IMR-90 (cell line): Measurements from ENCODE around the gene E2F4. TPM values are rescaled to one million over a fixed set of nuclear protein-coding genes. Genes with fewer than 3 reads are reported as not detected.

Source experiments
- ATAC-seq: fragments of 200-7000 bp; cut with Tn5 transposase; 2 replicates; pipeline ENCODE4 v1.9.1; 2020; ENCODE audit warnings: low read depth, mild to moderate bottlenecking, moderate library complexity
- BruUV-seq: library from RNA; stranded (reverse); fragments of 400-500 nt; replicated peaks from 2 replicates; lab custom pipeline; 2021; lab: Mats Ljungman, UMichigan
- CTCF ChIA-PET: fragments of 300-600 bp; formaldehyde crosslinking; extraction: SDS; loops from one replicate; lab custom pipeline; 2021; ENCODE audit warnings: antibody characterized with exemption; lab: Yijun Ruan, JAX
- POLR2A ChIA-PET: fragments of 300-600 bp; sonication (Branson Sonifier 250); formaldehyde crosslinking; loops from one replicate; lab custom pipeline; 2022; ENCODE audit warnings: antibody characterized with exemption; ENCODE audit not compliant: unreplicated experiment; lab: Charles Lee
- DNase-seq: peaks from one replicate; pipeline ENCODE4 v3.0.0; 2013
- H2AFZ ChIP-seq: replicated peaks from 2 replicates; pipeline ENCODE3; 2013; ENCODE audit warnings: low read length, mild to moderate bottlenecking; ENCODE audit not compliant: poor library complexity
- H2AK5ac ChIP-seq: 2 replicates; pipeline ENCODE4 v1.6.1; 2013; ENCODE audit warnings: low read depth, low read length, inconsistent platforms
- H2AK9ac ChIP-seq: replicated peaks from 2 replicates; pipeline ENCODE3; 2013; ENCODE audit warnings: mild to moderate bottlenecking, low read depth, low read length, moderate library complexity; ENCODE audit not compliant: poor library complexity
- H2BK120ac ChIP-seq: 2 replicates; pipeline ENCODE4 v1.6.1; 2013; ENCODE audit warnings: low read depth, low read length, inconsistent platforms
- H2BK15ac ChIP-seq: 3 replicates; pipeline ENCODE4 v1.6.1; 2013; ENCODE audit warnings: low read depth, low read length, inconsistent platforms
- H2BK20ac ChIP-seq: 2 replicates; pipeline ENCODE4 v1.6.1; 2013; ENCODE audit warnings: low read depth, mild to moderate bottlenecking, inconsistent platforms, low read length, moderate library complexity
- H2BK5ac ChIP-seq: 2 replicates; pipeline ENCODE4 v1.6.1; 2013; ENCODE audit warnings: mild to moderate bottlenecking, low read depth, low read length, inconsistent platforms; ENCODE audit not compliant: poor library complexity, severe bottlenecking
- H3K14ac ChIP-seq: replicated peaks from 2 replicates; pipeline ENCODE4 v1.6.1; 2013; ENCODE audit warnings: low read depth, low read length, inconsistent platforms
- H3K18ac ChIP-seq: 2 replicates; pipeline ENCODE4 v1.6.1; 2013; ENCODE audit warnings: low read depth, low read length, control low read depth
- H3K23ac ChIP-seq: 2 replicates; pipeline ENCODE4 v1.6.1; 2013; ENCODE audit warnings: low read depth, low read length, inconsistent platforms
- H3K27ac ChIP-seq: 2 replicates; pipeline ENCODE4 v1.5.1; 2013; ENCODE audit warnings: mild to moderate bottlenecking, control low read depth, low read length; ENCODE audit not compliant: insufficient read depth
- H3K27me3 ChIP-seq: 2 replicates; pipeline ENCODE4 v1.6.1; 2013; ENCODE audit warnings: low read length; ENCODE audit not compliant: control insufficient read depth, insufficient read depth
- H3K36me3 ChIP-seq: 2 replicates; pipeline ENCODE4 v1.6.1; 2013; ENCODE audit warnings: low read length, mixed read lengths; ENCODE audit not compliant: control insufficient read depth, insufficient read depth
- H3K4ac ChIP-seq: 2 replicates; pipeline ENCODE4 v1.6.1; 2013; ENCODE audit warnings: low read depth, low read length, inconsistent platforms
- H3K4me1 ChIP-seq: 2 replicates; pipeline ENCODE4 v1.6.1; 2013; ENCODE audit warnings: low read length, mixed read lengths; ENCODE audit not compliant: control insufficient read depth, insufficient read depth
- H3K4me2 ChIP-seq: 2 replicates; pipeline ENCODE4 v1.6.1; 2013; ENCODE audit warnings: low read depth, mild to moderate bottlenecking, control low read depth, low read length, moderate library complexity
- H3K4me3 ChIP-seq: 2 replicates; pipeline ENCODE4 v1.5.1; 2013; ENCODE audit warnings: low read depth, mild to moderate bottlenecking, control low read depth, low read length, moderate library complexity; ENCODE audit not compliant: insufficient read depth
- H3K56ac ChIP-seq: 2 replicates; pipeline ENCODE4 v1.6.1; 2013; ENCODE audit warnings: low read length, inconsistent platforms; ENCODE audit not compliant: insufficient read depth; ENCODE audit errors: extremely low read depth
- H3K79me1 ChIP-seq, 2 experiments: 2 replicates each; pipeline ENCODE4 v1.6.1; 2013; ENCODE audit warnings: low read length in 2 of 2, inconsistent platforms in 1 of 2, low read depth in 1 of 2
- H3K9ac ChIP-seq: 2 replicates; pipeline ENCODE4 v1.6.1; 2013; ENCODE audit warnings: low read depth, low read length, control low read depth
- H3K9me1 ChIP-seq: 2 replicates; pipeline ENCODE4 v1.6.1; 2013; ENCODE audit warnings: low read length, inconsistent platforms; ENCODE audit not compliant: insufficient read depth
- H3K9me3 ChIP-seq: 2 replicates; pipeline ENCODE4 v1.6.1; 2013; ENCODE audit warnings: low read length; ENCODE audit not compliant: control insufficient read depth, insufficient read depth
- H4K20me1 ChIP-seq: 2 replicates; pipeline ENCODE4 v1.6.1; 2013; ENCODE audit warnings: low read length, inconsistent platforms; ENCODE audit not compliant: insufficient read depth
- H4K5ac ChIP-seq: 2 replicates; pipeline ENCODE4 v1.6.1; 2013; ENCODE audit warnings: mild to moderate bottlenecking, low read depth, low read length, control low read depth
- H4K8ac ChIP-seq, 2 experiments: 2 replicates each; pipeline ENCODE4 v1.6.1; 2013; ENCODE audit warnings: low read depth in 2 of 2, low read length in 2 of 2, control low read depth in 1 of 2, inconsistent platforms in 1 of 2
- H4K91ac ChIP-seq: 2 replicates; pipeline ENCODE4 v1.6.1; 2013; ENCODE audit warnings: low read depth, low read length, inconsistent platforms; ENCODE audit not compliant: insufficient read depth
- BHLHE40 ChIP-seq: fragments of 150-350 bp; IDR thresholded peaks from 2 replicates; pipeline ENCODE4 v1.6.1; 2016; ENCODE audit warnings: mild to moderate bottlenecking, low read depth, low read length
- CEBPB ChIP-seq: IDR thresholded peaks from 2 replicates; pipeline ENCODE4 v1.6.1; 2012; ENCODE audit warnings: low read depth, low read length, improper control_type of control experiment
- MAZ ChIP-seq: IDR thresholded peaks from 2 replicates; pipeline ENCODE4 v1.6.1; 2012; ENCODE audit warnings: low read depth, mild to moderate bottlenecking, low read length, improper control_type of control experiment, moderate library complexity, borderline replicate concordance
- WGBS, 2 experiments: methylation state at CpG; one replicate each; pipeline versions ENCODE4 v1.1.5 to v1.1.7; 2013; ENCODE audit warnings: missing lambda C conversion rate in 2 of 2; ENCODE audit not compliant: insufficient read length in 1 of 2; ENCODE audit errors: extremely low coverage in 2 of 2; 5-methylcytosine and 5-hydroxymethylcytosine counted together
- dilution Hi-C: fragments of 300-500 bp; cut with HindIII; formaldehyde crosslinking; loops from one replicate; pipeline ENCODE4 v1.14.3; 2018; ENCODE audit warnings: low sequenced_read_pairs; ENCODE audit not compliant: unreplicated experiment
- in situ Hi-C: fragments of 300-500 bp; cut with MboI; formaldehyde crosslinking; loops from 3 replicates; pipeline ENCODE4 v1.14.3; 2019; ENCODE audit warnings: low sequenced_read_pairs, inconsistent platforms, mixed read lengths
- intact Hi-C: fragments of 100-400 bp; cut with micrococcal nuclease; formaldehyde crosslinking; loops from 2 replicates; pipeline ENCODE4 v1.10.0; 2022
- polyA plus RNA-seq, 3 experiments: library from polyadenylated mRNA; depleted of rRNA; stranded (reverse); fragments of >200 nt; gene quantifications; 2 replicates each; pipeline ENCODE4 v1.2.3, GENCODE V29; 2012; ENCODE audit warnings: low replicate concordance in 1 of 3
- total RNA-seq: library from RNA; depleted of rRNA; stranded (reverse); fragments of >200 nt; gene quantifications from 2 replicates; pipeline ENCODE4 v1.2.3, GENCODE V29; 2012

The E2F4 gene
- total and polyA plus RNA-seq, 2 of the 4 experiments (the other 2 are of a cell fraction): 63.4 to 103 TPM

DNA sequence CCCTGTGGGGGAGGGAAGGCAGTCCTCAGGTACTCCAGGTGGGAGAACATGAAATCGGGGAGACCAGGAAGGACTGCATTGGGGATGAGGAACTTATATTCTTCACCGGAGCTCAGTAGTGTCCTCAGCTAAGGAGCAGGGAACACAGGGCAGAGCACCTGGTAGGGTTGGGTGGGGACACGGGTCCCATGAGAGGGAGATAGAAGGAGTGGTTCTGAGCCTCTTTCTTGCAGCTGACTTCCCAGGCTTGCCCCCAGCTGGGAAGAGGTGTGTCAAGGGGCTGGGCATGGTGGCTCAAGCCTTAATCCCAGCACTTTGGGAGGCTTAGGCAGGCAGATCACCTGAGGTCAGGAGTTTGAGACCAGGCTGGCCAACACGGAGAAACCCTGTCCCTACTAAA, 53.2 kb downstream of the E2F4 start:
- in situ Hi-C loops: no loop called here
- H3K79me1 ChIP-seq: peaks cover 22 to 77% of the 10 kb centered on the region in 2 experiments; a peak in 3 of 4 replicates
- dilution Hi-C loops: no loop called here
- H3K4me3 ChIP-seq: no peak overlapping the region
- no peak for ATAC-seq
- peak overlapping the region; percentile 95 for H3K23ac ChIP-seq
- peak overlapping the region; percentile 9; the same call in 1 of the 2 replicates for H4K5ac ChIP-seq
- H2BK120ac ChIP-seq: peak overlapping the region; percentile 91
- no peaks in the 10 kb centered on the region for H3K36me3 ChIP-seq
- intact Hi-C loops: loop anchor here (5.0 kb wide), 1 partner anchor 147 kb away; the partner anchor contains the start of gene TPPP3
- H2AK5ac ChIP-seq: peak overlapping the region; percentile 99
- no peaks in the 10 kb centered on the region for H3K9me3 ChIP-seq
- peak overlapping the region; percentile 87 for H2BK5ac ChIP-seq
- peak overlapping the region; percentile 1 for H2AK9ac ChIP-seq
- H4K91ac ChIP-seq: peak overlapping the region; percentile 88
- H4K20me1 ChIP-seq: no peaks in the 10 kb centered on the region; the same call in none of the 2 replicates
- peak overlapping the region; percentile 84; the same call in 1 of the 2 replicates for H2BK20ac ChIP-seq
- peak overlapping the region; percentile 88 for H3K27ac ChIP-seq
- H4K8ac ChIP-seq: peak overlapping the region; percentile 61 to 94; a peak in 2 of 4 replicates
- H3K56ac ChIP-seq: no peak overlapping the region
- H3K27me3 ChIP-seq: no peaks in the 10 kb centered on the region
- TF ChIP-seq MAZ (no peak), BHLHE40 (no peak), CEBPB (no peak)
- peak overlapping the region; percentile 87; the same call in 2 of the 3 replicates for H2BK15ac ChIP-seq
- BruUV-seq: TSS peak; percentile 36
- no peak for DNase-seq
- peak overlapping the region; percentile 11; the same call in 1 of the 2 replicates for H3K9ac ChIP-seq
- ChIA-PET POLR2A (interaction anchor here (1.4 kb wide), 1 partner anchor 217 kb away, joined by 3 read pairs; no protein-coding TSS in a partner anchor), CTCF (interaction anchor here (1.5 to 2.3 kb wide), 2 partner anchors 13 to 88 kb away, joined by 3 to 5 read pairs; no protein-coding TSS in a partner anchor)
- peaks cover 39% of the 10 kb centered on the region for H3K9me1 ChIP-seq
- peak overlapping the region; percentile 69 for H3K4me2 ChIP-seq
- H3K4me1 ChIP-seq: peaks cover 59% of the 10 kb centered on the region
- 85% methylated on average over 2 of the region's 4 CpGs; no CpG with 5 or more reads in 1 of the 2 experiments for WGBS, 2 experiments
- peak overlapping the region; percentile 96 for H3K4ac ChIP-seq
- H3K14ac ChIP-seq: peak overlapping the region; percentile 97
- H3K18ac ChIP-seq: 0 out of 2 replicates have a peak overlapping the region, but pooled peaks have one; percentile 6
- no peak overlapping the region for H2AFZ ChIP-seq
